SK-N-SH (cell line): ENCODE measurements around the gene CCDC152. TPM values are rescaled to one million over a fixed set of nuclear protein-coding genes. Genes with fewer than 3 reads are reported as not detected.

Experiments
- CTCF ChIA-PET: fragments of 300-600, 350-600 bp; formaldehyde crosslinking; extraction: SDS; loops from one replicate; lab custom pipeline; 2021; lab: Yijun Ruan, JAX
- POLR2A ChIA-PET: fragments of 350-600 bp; sonication (Branson Sonifier 250); formaldehyde crosslinking; extraction: SDS; loops from one replicate; lab custom pipeline; 2020; ENCODE audit warnings: antibody characterized with exemption, inconsistent platforms; lab: Yijun Ruan, JAX
- DNase-seq: peaks from one replicate; pipeline ENCODE4 v3.0.0; 2012
- H2AFZ ChIP-seq: fragments of 200-600 bp; sonication (generic); 2 replicates; pipeline ENCODE4 v1.8.1; 2016; ENCODE audit warnings: antibody characterized with exemption, mild to moderate bottlenecking, low read depth
- H3F3A ChIP-seq: fragments of 200-600 bp; sonication (generic); replicated peaks from 2 replicates; pipeline ENCODE3; 2016; ENCODE audit warnings: antibody characterized with exemption, mild to moderate bottlenecking; ENCODE audit not compliant: insufficient read depth
- H3K27ac ChIP-seq, 2 experiments: fragments of 200-500 bp in 1 of 2; fragments of 200-600 bp in 1 of 2; sonication (Bioruptor generic) in 1 of 2; sonication (generic), shearing (Covaris generic) in 1 of 2; 2 replicates each; pipeline versions ENCODE4 v1.5.1 to v1.6.1; 2014 to 2016; ENCODE audit warnings: low read depth in 2 of 2, inconsistent platforms in 1 of 2, low read length in 1 of 2, mild to moderate bottlenecking in 1 of 2, mixed read lengths in 1 of 2
- H3K27me3 ChIP-seq: fragments of 200-600 bp; sonication (generic), shearing (Covaris generic); 2 replicates; pipeline ENCODE4 v1.6.1; 2016; ENCODE audit warnings: mixed run types; ENCODE audit not compliant: insufficient read depth
- H3K36me3 ChIP-seq, 2 experiments: fragments of 200-500 bp in 1 of 2; fragments of 200-600 bp in 1 of 2; sonication (Bioruptor generic) in 1 of 2; sonication (generic) in 1 of 2; replicated peaks in 1 of 2; 2 replicates each; pipeline versions ENCODE3 to v1.5.1; 2014 to 2016; ENCODE audit warnings: low read length in 1 of 2, mild to moderate bottlenecking in 1 of 2; ENCODE audit not compliant: insufficient read depth in 2 of 2, control insufficient read depth in 1 of 2
- H3K4me1 ChIP-seq, 2 experiments: fragments of 200-500 bp in 1 of 2; fragments of 200-600 bp in 1 of 2; sonication (Bioruptor generic) in 1 of 2; sonication (generic), shearing (Covaris generic) in 1 of 2; 2 replicates each; pipeline versions ENCODE4 v1.5.1 to v1.6.1; 2014 to 2016; ENCODE audit warnings: low read depth in 1 of 2, low read length in 1 of 2, mixed run types in 1 of 2; ENCODE audit not compliant: insufficient read depth in 2 of 2, control insufficient read depth in 1 of 2
- H3K4me2 ChIP-seq: fragments of 200-600 bp; sonication (generic), shearing (Covaris generic); 2 replicates; pipeline ENCODE4 v1.6.1; 2017; ENCODE audit warnings: mixed run types
- H3K4me3 ChIP-seq, 2 experiments: fragments of 200-500 bp in 1 of 2; fragments of 200-600 bp in 1 of 2; sonication (Bioruptor generic) in 1 of 2; sonication (generic), shearing (Covaris generic) in 1 of 2; 2 replicates each; pipeline versions ENCODE4 v1.5.1 to v1.8.1; 2014 to 2016; ENCODE audit warnings: low read depth in 2 of 2, inconsistent platforms in 1 of 2, low read length in 1 of 2, mild to moderate bottlenecking in 1 of 2, mixed read lengths in 1 of 2, moderate library complexity in 1 of 2
- H3K79me2 ChIP-seq: fragments of 200-600 bp; sonication (generic); 2 replicates; pipeline ENCODE4 v1.8.1; 2017; ENCODE audit warnings: mild to moderate bottlenecking; ENCODE audit not compliant: insufficient read depth
- H3K9ac ChIP-seq: fragments of 200-600 bp; sonication (generic); 2 replicates; pipeline ENCODE4 v1.6.1; 2017; ENCODE audit warnings: mixed run types
- H3K9me2 ChIP-seq: fragments of 200-600 bp; sonication (generic); 2 replicates; pipeline ENCODE4 v1.6.1; 2017; ENCODE audit warnings: mixed run types
- H3K9me3 ChIP-seq: fragments of 200-600 bp; sonication (generic); 2 replicates; pipeline ENCODE4 v1.6.1; 2017; ENCODE audit warnings: mixed run types, mild to moderate bottlenecking, moderate library complexity
- H4K20me1 ChIP-seq: fragments of 200-600 bp; sonication (generic); 2 replicates; pipeline ENCODE4 v1.6.1; 2017; ENCODE audit warnings: mild to moderate bottlenecking, mixed run types; ENCODE audit not compliant: insufficient read depth
- CTCF ChIP-seq: fragments of 200-600 bp; sonication (generic); IDR thresholded peaks from 2 replicates; pipeline ENCODE4 v1.6.1; 2017; ENCODE audit warnings: antibody characterized with exemption, mild to moderate bottlenecking, moderate library complexity
- ELF1 ChIP-seq: IDR thresholded peaks from 2 replicates; pipeline ENCODE4 v1.4.0; 2012
- FOSL2 ChIP-seq: IDR thresholded peaks from 2 replicates; pipeline ENCODE4 v1.4.0; 2012; ENCODE audit warnings: low read depth, mild to moderate bottlenecking, moderate library complexity, borderline replicate concordance
- MAX ChIP-seq: IDR thresholded peaks from 2 replicates; pipeline ENCODE4 v1.4.0; 2012; ENCODE audit warnings: low read depth
- MEF2A ChIP-seq: IDR thresholded peaks from 2 replicates; pipeline ENCODE4 v1.4.0; 2012; ENCODE audit warnings: low read depth, borderline replicate concordance
- MXI1 ChIP-seq: IDR thresholded peaks from 2 replicates; pipeline ENCODE4 v1.6.1; 2012; ENCODE audit warnings: mild to moderate bottlenecking, low read depth, low read length, improper control_type of control experiment
- PBX3 ChIP-seq: IDR thresholded peaks from 2 replicates; pipeline ENCODE4; 2012
- RAD21 ChIP-seq: IDR thresholded peaks from 2 replicates; pipeline ENCODE4 v1.6.1; 2012; ENCODE audit warnings: mild to moderate bottlenecking, low read length
- RCOR1 ChIP-seq: fragments of 150-350 bp; IDR thresholded peaks from 2 replicates; pipeline ENCODE4 v1.6.1; 2017; ENCODE audit warnings: antibody characterized with exemption, low read length
- TAF1 ChIP-seq: IDR thresholded peaks from 2 replicates; pipeline ENCODE4 v1.6.1; 2012; ENCODE audit warnings: low read depth, mild to moderate bottlenecking, low read length, moderate library complexity, borderline replicate concordance
- USF2 ChIP-seq: fragments of 150-350 bp; IDR thresholded peaks from 2 replicates; pipeline ENCODE4 v1.6.1; 2017; ENCODE audit warnings: antibody characterized with exemption, low read length, low read depth, borderline replicate concordance
- WGBS: methylation state at CpG from one replicate; pipeline ENCODE4 v1.1.6; 2017; ENCODE audit warnings: low lambda C conversion rate; 5-methylcytosine and 5-hydroxymethylcytosine counted together
- polyA plus RNA-seq, 3 experiments: library from polyadenylated mRNA; depleted of rRNA; stranded (reverse); fragments of >200 nt; gene quantifications; 2 replicates each; pipeline ENCODE4 v1.2.3, GENCODE V29; 2012

CCDC152 gene
- polyA plus RNA-seq, 1 of the 3 experiments (the other 2 are of a cell fraction): 2.1 TPM

GRCh38 chr5:42772265-42772993 lies 15.8 kb downstream of the CCDC152 start:
- no peak for TF ChIP-seq FOSL2
- no peak for TF ChIP-seq MEF2A
- POLR2A ChIA-PET: no interaction called here
- CTCF ChIA-PET: no interaction called here
- no peak overlapping the region for H3K9ac ChIP-seq
- H3K4me3 ChIP-seq: no peak overlapping the region
- H3K4me1 ChIP-seq: no peaks in the 10 kb centered on the region; a peak in 1 of 4 replicates
- no peaks in the 10 kb centered on the region for H3K9me2 ChIP-seq
- no peak overlapping the region for H3K27ac ChIP-seq
- WGBS: 76% methylated on average over 13 of the region's 13 CpGs
- no peak overlapping the region for H2AFZ ChIP-seq
- peaks cover 5 to 8% of the 10 kb centered on the region in 2 experiments for H3K36me3 ChIP-seq
- DNase-seq: no peak
- no peak overlapping the region for H3K4me2 ChIP-seq
- no peaks in the 10 kb centered on the region for H4K20me1 ChIP-seq
- H3K79me2 ChIP-seq: no peaks in the 10 kb centered on the region
- no peaks in the 10 kb centered on the region for H3K27me3 ChIP-seq
- H3K9me3 ChIP-seq: no peaks in the 10 kb centered on the region
- no peaks in the 10 kb centered on the region for H3F3A ChIP-seq

GRCh38 chr5:42779083-42779482 lies 22.5 kb downstream of the CCDC152 start:
- Histone ChIP-seq H3K36me3 (no peaks in the 10 kb centered on the region), H3F3A (no peaks in the 10 kb centered on the region), H3K27ac (no peak overlapping the region), H4K20me1 (no peaks in the 10 kb centered on the region), H3K79me2 (no peaks in the 10 kb centered on the region), H3K4me3 (no peak overlapping the region), H3K27me3 (no peaks in the 10 kb centered on the region), H3K4me2 (no peak overlapping the region), H3K4me1 (no peaks in the 10 kb centered on the region; a peak in 1 of 4 replicates), H3K9me2 (no peaks in the 10 kb centered on the region), H3K9me3 (no peaks in the 10 kb centered on the region), H2AFZ (no peak overlapping the region), H3K9ac (no peak overlapping the region)
- ChIA-PET POLR2A (no interaction called here), CTCF (no interaction called here)
- DNase-seq: no peak
- WGBS: 48% methylated on average over 1 of the region's 1 CpG
- no peak for TF ChIP-seq TAF1
- no peak for TF ChIP-seq MXI1
- no peak for TF ChIP-seq ELF1
- no peak for TF ChIP-seq MAX
- TF ChIP-seq MEF2A: no peak
- TF ChIP-seq RCOR1: no peak
- no peak for TF ChIP-seq RAD21
- TF ChIP-seq PBX3: no peak

GRCh38 chr5:42781584-42781983 lies 25.0 kb downstream of the CCDC152 start:
- H3K9me2 ChIP-seq: 0 out of 2 replicates have a peak, but pooled peaks cover 5% of the 10 kb centered on the region
- 81% methylated on average over 1 of the region's 1 CpG for WGBS
- TF ChIP-seq CTCF: no peak
- TF ChIP-seq ELF1: no peak
- TF ChIP-seq USF2: no peak
- H3K9me3 ChIP-seq: no peaks in the 10 kb centered on the region
- H3K79me2 ChIP-seq: no peaks in the 10 kb centered on the region
- no peaks in the 10 kb centered on the region for H3F3A ChIP-seq
- H3K36me3 ChIP-seq: no peaks in the 10 kb centered on the region
- H3K4me2 ChIP-seq: no peak overlapping the region
- H3K4me1 ChIP-seq: no peaks in the 10 kb centered on the region; a peak in 1 of 4 replicates
- ChIA-PET CTCF (interaction anchor here (3.2 kb wide), 1 partner anchor 14 kb away, joined by 15 read pairs; no protein-coding TSS in a partner anchor), POLR2A (no interaction called here)
- H4K20me1 ChIP-seq: no peaks in the 10 kb centered on the region
- H3K4me3 ChIP-seq: no peak overlapping the region
- H3K27me3 ChIP-seq: no peaks in the 10 kb centered on the region
- no peak for DNase-seq
- H2AFZ ChIP-seq: no peak overlapping the region
- H3K27ac ChIP-seq: no peak overlapping the region
- H3K9ac ChIP-seq: no peak overlapping the region
